GM23338 (cell line): ENCODE results near the gene GKN2. TPM values are rescaled to one million over a fixed set of nuclear protein-coding genes. Genes with fewer than 3 reads are reported as not detected.
A peak's percentile ranks its signal among the peaks of the same experiment; 100 is the strongest.

Experiments used
- ATAC-seq: fragments of 200-7000 bp; cut with Tn5 transposase; 3 replicates; pipeline ENCODE4 v1.9.1; 2020
- DNase-seq: peaks from one replicate; pipeline ENCODE4 v3.0.0-alpha.2; 2015; ENCODE audit warnings: low spot score
- H2AFZ ChIP-seq: fragments of 200-600 bp; sonication (generic); 2 replicates; pipeline ENCODE4 v1.8.0; 2016; ENCODE audit warnings: antibody characterized with exemption, mild to moderate bottlenecking, moderate library complexity
- H3F3A ChIP-seq: fragments of 200-600 bp; sonication (generic); replicated peaks from 2 replicates; pipeline ENCODE4 v1.8.0; 2017; ENCODE audit warnings: antibody characterized with exemption, mixed run types, low read depth
- H3K27ac ChIP-seq: fragments of 200-600 bp; sonication (generic); 2 replicates; pipeline ENCODE4 v1.6.1; 2016; ENCODE audit warnings: low read depth
- H3K27me3 ChIP-seq: fragments of 200-600 bp; sonication (generic); 2 replicates; pipeline ENCODE4 v1.8.0; 2016; ENCODE audit warnings: mild to moderate bottlenecking, mixed run types, moderate library complexity; ENCODE audit not compliant: insufficient read depth
- H3K36me3 ChIP-seq: fragments of 200-600 bp; sonication (generic); 2 replicates; pipeline ENCODE4 v1.8.0; 2016; ENCODE audit warnings: mild to moderate bottlenecking; ENCODE audit not compliant: insufficient read depth
- H3K4me1 ChIP-seq: fragments of 200-600 bp; sonication (generic); 2 replicates; pipeline ENCODE4 v1.8.0; 2016; ENCODE audit warnings: mild to moderate bottlenecking, moderate library complexity; ENCODE audit not compliant: insufficient read depth
- H3K4me2 ChIP-seq: fragments of 200-600 bp; sonication (generic); 2 replicates; pipeline ENCODE4 v1.7.1; 2017; ENCODE audit warnings: mixed run types
- H3K4me3 ChIP-seq: fragments of 200-600 bp; sonication (generic); 2 replicates; pipeline ENCODE4 v1.6.1; 2016; ENCODE audit warnings: mixed run types
- H3K79me2 ChIP-seq: fragments of 200-600 bp; sonication (generic); replicated peaks from 2 replicates; pipeline ENCODE4 v1.8.0; 2017; ENCODE audit warnings: mild to moderate bottlenecking; ENCODE audit not compliant: insufficient read depth
- H3K9me2 ChIP-seq: fragments of 200-600 bp; sonication (generic); 2 replicates; pipeline ENCODE4 v1.8.0; 2017; ENCODE audit not compliant: insufficient read depth
- H4K20me1 ChIP-seq: fragments of 200-600 bp; sonication (generic); replicated peaks from 2 replicates; pipeline ENCODE4 v1.8.0; 2017; ENCODE audit warnings: mild to moderate bottlenecking; ENCODE audit not compliant: insufficient read depth
- H3K27ac Mint-ChIP-seq: 2 replicates; pipeline ENCODE4 v1.8.0; 2020; ENCODE audit warnings: inconsistent platforms, mild to moderate bottlenecking, moderate library complexity, mixed read lengths
- H3K27me3 Mint-ChIP-seq: 3 replicates; pipeline ENCODE4 v1.8.0; 2022; ENCODE audit warnings: low read depth, mild to moderate bottlenecking, moderate library complexity, mixed read lengths, inconsistent platforms; ENCODE audit not compliant: insufficient read depth, poor library complexity
- H3K36me3 Mint-ChIP-seq: 3 replicates; pipeline ENCODE4 v1.8.0; 2021; ENCODE audit warnings: low read depth, mild to moderate bottlenecking, inconsistent platforms, moderate library complexity, mixed read lengths
- H3K4me1 Mint-ChIP-seq: 3 replicates; pipeline ENCODE4 v1.8.0; 2020; ENCODE audit warnings: mild to moderate bottlenecking, inconsistent platforms, mixed read lengths
- H3K4me3 Mint-ChIP-seq: 3 replicates; pipeline ENCODE4 v1.8.0; 2021; ENCODE audit warnings: moderate library complexity, mild to moderate bottlenecking, inconsistent platforms, mixed read lengths
- H3K9me3 Mint-ChIP-seq: 3 replicates; pipeline ENCODE4 v1.8.0; 2020; ENCODE audit warnings: moderate library complexity, mild to moderate bottlenecking, inconsistent platforms, mixed read lengths
- CTCF ChIP-seq, 2 experiments: fragments of 200-600 bp in 1 of 2; sonication (generic) in 1 of 2; conservative IDR thresholded peaks; 2 replicates each; pipeline versions ENCODE4 v1.5.1 to v1.6.1; 2016 to 2017; ENCODE audit warnings: antibody characterized with exemption in 2 of 2, low read depth in 2 of 2, mild to moderate bottlenecking in 2 of 2, moderate library complexity in 1 of 2
- EZH2 ChIP-seq: fragments of 200-600 bp; sonication (generic); IDR thresholded peaks from one replicate; pipeline ENCODE4 v1.8.0; 2017; ENCODE audit warnings: antibody characterized with exemption, mild to moderate bottlenecking, low read depth; ENCODE audit not compliant: unreplicated experiment
- JUNB ChIP-seq: IDR thresholded peaks from one replicate; pipeline ENCODE4 v1.6.1; 2016; ENCODE audit warnings: antibody characterized with exemption; ENCODE audit not compliant: unreplicated experiment
- NANOG ChIP-seq: IDR thresholded peaks from 2 replicates; pipeline ENCODE4 v1.6.1; 2016; ENCODE audit warnings: antibody characterized with exemption, borderline replicate concordance
- ZNF114 ChIP-seq: fragments of 250-450 bp; sonication (Bioruptor Pico); IDR thresholded peaks from 2 replicates; pipeline ENCODE4 v1.5.0; 2020; ENCODE audit warnings: mild to moderate bottlenecking, moderate library complexity
- ZNF462 ChIP-seq: fragments of 250-450 bp; sonication (Bioruptor Pico); IDR thresholded peaks from 2 replicates; pipeline ENCODE4 v1.5.0; 2020; ENCODE audit warnings: mild to moderate bottlenecking, moderate library complexity
- polyA plus RNA-seq: library from polyadenylated mRNA; unstranded; fragments of >200 nt; fragmentation: Nextera tagmentation; extraction: Ambion mirVana; gene quantifications from 2 replicates; pipeline ENCODE4 v1.2.1, GENCODE V29; 2016
- total RNA-seq: library from RNA; depleted of rRNA; stranded (reverse); fragments of >200 nt; shearing (Covaris generic); gene quantifications from 2 replicates; pipeline ENCODE4 v1.2.3, GENCODE V29; 2014
- TF ChIP-seq, protein P1 (sequence below): IDR thresholded peaks from one replicate; pipeline ENCODE4 v1.6.1; 2018; ENCODE audit warnings: antibody characterized with exemption; ENCODE audit not compliant: unreplicated experiment

GKN2 gene
- total and polyA plus RNA-seq, 2 experiments from 2014 or later, result not detected

DNA sequence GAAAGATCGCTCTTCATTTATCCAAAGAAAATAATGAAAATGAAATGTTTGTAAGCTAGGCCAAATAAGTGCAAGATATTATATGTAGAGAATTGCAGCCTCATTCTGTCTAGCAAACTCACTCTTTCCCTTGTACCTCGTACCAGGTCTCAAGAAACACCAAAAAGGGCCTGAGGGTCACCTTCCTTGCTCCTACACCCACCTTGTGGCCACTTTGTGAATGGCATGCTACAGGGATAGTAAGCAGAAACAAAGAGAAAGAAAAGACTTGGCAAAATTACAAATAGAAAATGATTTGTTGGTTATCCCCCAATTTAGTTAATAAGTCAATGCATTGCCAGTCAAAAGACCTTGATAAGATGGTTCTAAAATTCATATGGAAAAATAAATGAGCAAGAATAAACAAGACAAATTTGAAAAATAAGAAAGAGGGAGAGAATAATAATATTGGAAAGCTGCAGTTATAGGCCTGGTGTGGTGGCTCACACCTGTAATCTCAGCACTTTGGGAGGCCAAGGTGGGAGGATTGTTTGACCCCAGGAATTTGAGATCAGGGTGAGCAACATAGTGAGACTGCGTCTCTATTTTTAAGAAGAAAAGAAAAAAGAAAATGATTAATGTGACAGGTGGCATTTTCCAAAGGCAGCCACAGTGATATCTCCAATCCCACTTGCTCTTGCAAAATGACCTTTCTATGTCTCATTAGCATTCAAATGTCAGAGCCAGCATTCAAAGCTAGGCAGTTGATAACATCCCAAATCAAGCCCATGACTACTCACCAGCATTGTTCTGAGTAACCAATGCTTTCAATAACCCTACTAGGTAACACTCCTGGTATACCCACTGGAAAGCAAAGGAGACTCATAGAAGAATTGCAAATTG is 42.7 kb downstream of the GKN2 start:
- Histone ChIP-seq H2AFZ (no peak overlapping the region), H3K36me3 (no peaks in the 10 kb centered on the region), H3K4me3 (no peak overlapping the region), H3K79me2 (no peaks in the 10 kb centered on the region), H3K4me1 (peaks cover 15% of the 10 kb centered on the region), H3K27me3 (no peaks in the 10 kb centered on the region), H3K27ac (no peak overlapping the region), H4K20me1 (no peaks in the 10 kb centered on the region), H3F3A (no peaks in the 10 kb centered on the region), H3K9me2 (peaks cover 8% of the 10 kb centered on the region; the same call in 1 of the 2 replicates), H3K4me2 (0 out of 2 replicates have a peak overlapping the region, but pooled peaks have one; percentile 29)
- no peak overlapping the region for H3K4me3 Mint-ChIP-seq
- TF ChIP-seq EZH2 (no peak), CTCF (conservative IDR thresholded peaks at IDR 0.05; ENCODE audit: low read depth in 2 of 2) (peak; percentile 85 to 88)
- peak overlapping the region; percentile 88 for H3K27ac Mint-ChIP-seq
- peaks cover 15% of the 10 kb centered on the region for H3K4me1 Mint-ChIP-seq
- H3K9me3 Mint-ChIP-seq, result no peaks in the 10 kb centered on the region
- DNase-seq, result peak; percentile 89
- ATAC-seq, result peak; percentile 72
- H3K36me3 Mint-ChIP-seq, result no peaks in the 10 kb centered on the region; the same call in 2 of the 3 replicates
- peaks cover 4% of the 10 kb centered on the region for H3K27me3 Mint-ChIP-seq

DNA sequence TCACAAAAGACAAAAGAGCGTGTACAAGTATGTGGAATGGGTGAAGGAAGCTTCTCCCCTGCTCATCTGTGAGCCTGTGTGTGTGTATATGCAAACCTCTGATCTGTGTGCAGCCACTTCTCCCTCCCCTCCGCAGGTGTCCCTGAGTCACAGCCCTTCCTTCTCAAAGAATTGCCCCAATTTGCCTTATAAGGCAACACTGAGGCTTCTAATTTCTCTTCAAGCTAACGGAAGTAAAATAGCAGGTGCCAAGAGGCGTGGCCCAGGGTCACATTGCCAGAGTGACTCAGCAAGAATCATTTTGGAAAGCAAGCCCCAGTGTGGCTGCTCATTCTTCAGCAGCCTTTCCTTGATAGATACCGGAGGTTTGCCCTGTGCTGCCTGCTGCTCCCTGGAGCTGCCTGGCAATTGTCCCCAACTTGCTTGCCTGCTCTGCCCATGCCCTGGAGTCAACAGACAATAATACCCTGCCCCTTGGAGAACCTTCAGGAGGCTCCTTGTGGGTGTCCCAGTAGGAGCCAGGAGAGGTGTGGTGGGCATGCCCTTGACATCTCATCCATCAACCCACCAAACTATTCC is 44.2 kb downstream of the GKN2 start:
- Histone ChIP-seq H2AFZ (no peak overlapping the region; the same call in 1 of the 2 replicates), H4K20me1 (no peaks in the 10 kb centered on the region), H3K27me3 (no peaks in the 10 kb centered on the region), H3K9me2 (peaks cover 8% of the 10 kb centered on the region; the same call in 1 of the 2 replicates), H3K27ac (no peak overlapping the region), H3F3A (no peaks in the 10 kb centered on the region), H3K36me3 (no peaks in the 10 kb centered on the region), H3K79me2 (no peaks in the 10 kb centered on the region), H3K4me1 (peaks cover 15% of the 10 kb centered on the region), H3K4me2 (no peak overlapping the region), H3K4me3 (no peak overlapping the region)
- peaks cover 4% of the 10 kb centered on the region for H3K27me3 Mint-ChIP-seq
- no peaks in the 10 kb centered on the region for H3K9me3 Mint-ChIP-seq
- ATAC-seq (peak; percentile 58), DNase-seq (peak; percentile 76)
- H3K36me3 Mint-ChIP-seq, result no peaks in the 10 kb centered on the region; the same call in 2 of the 3 replicates
- peaks cover 15% of the 10 kb centered on the region for H3K4me1 Mint-ChIP-seq
- no peak overlapping the region for H3K4me3 Mint-ChIP-seq
- H3K27ac Mint-ChIP-seq, result peak overlapping the region; percentile 76
- TF ChIP-seq JUNB (no peak), NANOG (no peak), ZNF114 (CRISPR knock-in tag) (no peak), EZH2 (no peak), ZNF462 (CRISPR knock-in tag) (no peak)
- TF ChIP-seq, protein P1, sequence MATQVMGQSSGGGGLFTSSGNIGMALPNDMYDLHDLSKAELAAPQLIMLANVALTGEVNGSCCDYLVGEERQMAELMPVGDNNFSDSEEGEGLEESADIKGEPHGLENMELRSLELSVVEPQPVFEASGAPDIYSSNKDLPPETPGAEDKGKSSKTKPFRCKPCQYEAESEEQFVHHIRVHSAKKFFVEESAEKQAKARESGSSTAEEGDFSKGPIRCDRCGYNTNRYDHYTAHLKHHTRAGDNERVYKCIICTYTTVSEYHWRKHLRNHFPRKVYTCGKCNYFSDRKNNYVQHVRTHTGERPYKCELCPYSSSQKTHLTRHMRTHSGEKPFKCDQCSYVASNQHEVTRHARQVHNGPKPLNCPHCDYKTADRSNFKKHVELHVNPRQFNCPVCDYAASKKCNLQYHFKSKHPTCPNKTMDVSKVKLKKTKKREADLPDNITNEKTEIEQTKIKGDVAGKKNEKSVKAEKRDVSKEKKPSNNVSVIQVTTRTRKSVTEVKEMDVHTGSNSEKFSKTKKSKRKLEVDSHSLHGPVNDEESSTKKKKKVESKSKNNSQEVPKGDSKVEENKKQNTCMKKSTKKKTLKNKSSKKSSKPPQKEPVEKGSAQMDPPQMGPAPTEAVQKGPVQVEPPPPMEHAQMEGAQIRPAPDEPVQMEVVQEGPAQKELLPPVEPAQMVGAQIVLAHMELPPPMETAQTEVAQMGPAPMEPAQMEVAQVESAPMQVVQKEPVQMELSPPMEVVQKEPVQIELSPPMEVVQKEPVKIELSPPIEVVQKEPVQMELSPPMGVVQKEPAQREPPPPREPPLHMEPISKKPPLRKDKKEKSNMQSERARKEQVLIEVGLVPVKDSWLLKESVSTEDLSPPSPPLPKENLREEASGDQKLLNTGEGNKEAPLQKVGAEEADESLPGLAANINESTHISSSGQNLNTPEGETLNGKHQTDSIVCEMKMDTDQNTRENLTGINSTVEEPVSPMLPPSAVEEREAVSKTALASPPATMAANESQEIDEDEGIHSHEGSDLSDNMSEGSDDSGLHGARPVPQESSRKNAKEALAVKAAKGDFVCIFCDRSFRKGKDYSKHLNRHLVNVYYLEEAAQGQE, result no peak
